Measurements from ENCODE around the gene HIGD1B. TPM values are rescaled to one million over a fixed set of nuclear protein-coding genes. Genes with fewer than 3 reads are reported as not detected.

Gene HIGD1B
- total and polyA plus RNA-seq, 2 donors (not counting 3 experiments of a cell fraction or from before 2014, with no cell fraction given): not detected

GRCh38 chr17:44840936-44841335 lies 6.7 kb upstream of the HIGD1B start:
- TF ChIP-seq CTCF (IDR thresholded peaks at IDR 0.05; ENCODE audit: extremely low read depth in 1 of 2, insufficient read depth in 1 of 2, low read depth in 1 of 2, low read length in 2 of 2) (no peak), POLR2A (IDR thresholded peaks at IDR 0.05; ENCODE audit: low read depth, low read length) (no peak), MYC (IDR thresholded peaks at IDR 0.05; ENCODE audit: low read depth, low read length) (no peak), GATA2 (IDR thresholded peaks at IDR 0.05; ENCODE audit: insufficient read depth, insufficient read length, low read depth, low read length) (no peak), FOS (IDR thresholded peaks at IDR 0.05; ENCODE audit: borderline replicate concordance, insufficient read depth, low read length) (no peak), MAX (IDR thresholded peaks at IDR 0.05; ENCODE audit: insufficient read depth, insufficient read length) (no peak), EZH2 (IDR thresholded peaks at IDR 0.05; ENCODE audit: borderline replicate concordance, low read depth, low read length, severe bottlenecking) (no peak), JUN (IDR thresholded peaks at IDR 0.05; ENCODE audit: borderline replicate concordance, insufficient read depth, insufficient read length, low read depth) (no peak), POLR2AphosphoS5 (IDR thresholded peaks at IDR 0.05; ENCODE audit: insufficient read depth, low read depth, low read length) (no peak)
- intact Hi-C loops (cut with micrococcal nuclease) (no loop called here), dilution Hi-C loops (cut with MboI; ENCODE audit: extremely low pct_ligation_motif_present, low sequenced_read_pairs) (no loop called here)
- H3K9ac ChIP-seq (replicated peaks; ENCODE audit: extremely low read depth, insufficient read depth, low read length): no peak overlapping the region
- ChIA-PET CTCF (interaction anchor here (1.1 to 1.2 kb wide), 3 partner anchors 9 to 63 kb away, joined by 3 read pairs; no protein-coding TSS in a partner anchor), POLR2A (no interaction called here)
- no peak for DNase-seq (ENCODE audit: low read depth, low spot score)
- no peaks in the 10 kb centered on the region for H4K20me1 ChIP-seq (replicated peaks; ENCODE audit: control insufficient read depth, extremely low read depth, insufficient read depth, low read length)
- no peak overlapping the region for H3K27ac ChIP-seq (ENCODE audit: insufficient read depth, low read depth, low read length)
- H3K9me1 ChIP-seq (replicated peaks; ENCODE audit: control insufficient read depth, extremely low read depth, insufficient read depth, low read length): no peaks in the 10 kb centered on the region
- no peak for FAIRE-seq
- no peak overlapping the region for H3K4me2 ChIP-seq (ENCODE audit: insufficient read depth, low read length)
- BruUV-seq (replicated peaks): no TSS peak
- H3K79me2 ChIP-seq (ENCODE audit: control insufficient read depth, insufficient read depth, low read length): no peaks in the 10 kb centered on the region
- H3K27me3 ChIP-seq (ENCODE audit: control insufficient read depth in 2 of 2, insufficient read depth in 2 of 2, low read length in 2 of 2): no peaks in the 10 kb centered on the region
- H2AFZ ChIP-seq (ENCODE audit: low read depth, low read length): no peak overlapping the region
- H3K36me3 ChIP-seq (ENCODE audit: control insufficient read depth in 2 of 2, extremely low read depth in 1 of 2, insufficient read depth in 2 of 2, low read length in 2 of 2): no peaks in the 10 kb centered on the region
- no peaks in the 10 kb centered on the region for H3K4me1 ChIP-seq (ENCODE audit: control insufficient read depth, extremely low read depth, insufficient read depth, low read length)
- H3K9me3 ChIP-seq (replicated peaks; ENCODE audit: control insufficient read depth, insufficient read depth, low read length): no peaks in the 10 kb centered on the region
- H3K4me3 ChIP-seq (replicated peaks in 1 of 3; ENCODE audit: insufficient read depth in 1 of 3, low read depth in 1 of 3, low read length in 3 of 3): no peak overlapping the region
